Endothelial cell (in vitro differentiated cells): ENCODE results near the gene CCDC92. TPM values are rescaled to one million over a fixed set of nuclear protein-coding genes. Genes with fewer than 3 reads are reported as not detected.

Source experiments
- DNase-seq: peaks from one replicate; pipeline ENCODE4 v3.0.0; 2021; ENCODE audit warnings: low spot score
- H3K27ac Mint-ChIP-seq: one replicate; pipeline ENCODE4 v1.8.0; 2021; ENCODE audit warnings: mixed read lengths, inconsistent platforms; ENCODE audit not compliant: unreplicated experiment
- H3K27me3 Mint-ChIP-seq: one replicate; pipeline ENCODE4 v1.8.0; 2021; ENCODE audit warnings: mild to moderate bottlenecking, moderate library complexity, mixed read lengths, inconsistent platforms; ENCODE audit not compliant: unreplicated experiment
- H3K36me3 Mint-ChIP-seq: one replicate; pipeline ENCODE4 v1.8.0; 2021; ENCODE audit warnings: mild to moderate bottlenecking, low read depth, mixed read lengths, inconsistent platforms; ENCODE audit not compliant: unreplicated experiment
- H3K4me1 Mint-ChIP-seq: one replicate; pipeline ENCODE4 v1.8.0; 2021; ENCODE audit warnings: mild to moderate bottlenecking, mixed read lengths, inconsistent platforms; ENCODE audit not compliant: unreplicated experiment
- H3K4me3 Mint-ChIP-seq: one replicate; pipeline ENCODE4 v1.8.0; 2021; ENCODE audit warnings: mild to moderate bottlenecking, mixed read lengths, inconsistent platforms; ENCODE audit not compliant: unreplicated experiment
- H3K9me3 Mint-ChIP-seq: one replicate; pipeline ENCODE4 v1.8.0; 2021; ENCODE audit warnings: mixed read lengths, inconsistent platforms; ENCODE audit not compliant: unreplicated experiment
- CTCF ChIP-seq: fragments of 200-600 bp; sonication (generic); IDR thresholded peaks from one replicate; pipeline ENCODE4 v1.5.0; 2021; ENCODE audit warnings: antibody characterized with exemption; ENCODE audit not compliant: unreplicated experiment
- total RNA-seq: library from RNA; stranded (reverse); fragmentation: NEBNext Ultra II Directional; extraction: Animal tissue kit (Norgen Biotek cat#: 25700); gene quantifications from one replicate; pipeline ENCODE4 v1.2.1, GENCODE V29; 2021; ENCODE audit not compliant: unreplicated experiment

The CCDC92 gene
- total RNA-seq, 1 donor from 2014 or later = 25.0 TPM

- Mint-ChIP-seq H3K27ac (no peak overlapping the region), H3K9me3 (no peaks in the 10 kb centered on the region), H3K27me3 (no peaks in the 10 kb centered on the region)
These were observed 10.1 kb downstream of the CCDC92 start for GRCh38 chr12:123962513-123962912.

GRCh38 chr12:123961585-123962345 lies 10.9 kb downstream of the CCDC92 start:
- Mint-ChIP-seq H3K4me3 (no peak overlapping the region), H3K36me3 (no peaks in the 10 kb centered on the region), H3K9me3 (no peaks in the 10 kb centered on the region), H3K27ac (no peak overlapping the region), H3K4me1 (peaks cover 4% of the 10 kb centered on the region), H3K27me3 (no peaks in the 10 kb centered on the region)
- no peak for DNase-seq
- no peak for TF ChIP-seq CTCF

More at GRCh38 chr12:123962513-123962912, 10.1 kb downstream of the CCDC92 start:
- peaks cover 4% of the 10 kb centered on the region for H3K36me3 Mint-ChIP-seq
- H3K4me3 Mint-ChIP-seq = no peak overlapping the region
- no peak for DNase-seq
- no peak for TF ChIP-seq CTCF
- peaks cover 4% of the 10 kb centered on the region for H3K4me1 Mint-ChIP-seq

GRCh38 chr12:123960856-123961255 lies 11.8 kb downstream of the CCDC92 start:
- peaks cover 4% of the 10 kb centered on the region for H3K4me1 Mint-ChIP-seq
- DNase-seq = no peak
- no peak overlapping the region for H3K27ac Mint-ChIP-seq
- H3K36me3 Mint-ChIP-seq = no peaks in the 10 kb centered on the region
- H3K9me3 Mint-ChIP-seq = no peaks in the 10 kb centered on the region
- no peak for TF ChIP-seq CTCF
- H3K27me3 Mint-ChIP-seq = no peaks in the 10 kb centered on the region
- H3K4me3 Mint-ChIP-seq = no peak overlapping the region

GRCh38 chr12:123960029-123960735 lies 12.4 kb downstream of the CCDC92 start:
- Mint-ChIP-seq H3K4me1 (peaks cover 4% of the 10 kb centered on the region), H3K27ac (no peak overlapping the region), H3K36me3 (no peaks in the 10 kb centered on the region), H3K4me3 (no peak overlapping the region), H3K9me3 (no peaks in the 10 kb centered on the region), H3K27me3 (no peaks in the 10 kb centered on the region)
- no peak for DNase-seq
- no peak for TF ChIP-seq CTCF

- H3K36me3 Mint-ChIP-seq = no peaks in the 10 kb centered on the region
- H3K4me1 Mint-ChIP-seq = peaks cover 4% of the 10 kb centered on the region
- TF ChIP-seq CTCF = no peak
- no peak for DNase-seq
- no peaks in the 10 kb centered on the region for H3K27me3 Mint-ChIP-seq
- H3K9me3 Mint-ChIP-seq = no peaks in the 10 kb centered on the region
- H3K4me3 Mint-ChIP-seq = no peak overlapping the region
- H3K27ac Mint-ChIP-seq = no peak overlapping the region
These were observed 13.8 kb downstream of the CCDC92 start for GRCh38 chr12:123958876-123959275.
